HCT116 (cell line): ENCODE results near the gene SLC35B2. TPM values are rescaled to one million over a fixed set of nuclear protein-coding genes. Genes with fewer than 3 reads are reported as not detected.

Source experiments
- ATAC-seq: fragments of 200-7000 bp; cut with Tn5 transposase; 2 replicates; pipeline ENCODE4 v1.9.1; 2020; ENCODE audit warnings: mild to moderate bottlenecking, moderate library complexity
- BruUV-seq: library from RNA; stranded (reverse); fragments of 400-500 nt; replicated peaks from 2 replicates; lab custom pipeline; 2021; lab: Mats Ljungman, UMichigan
- CTCF ChIA-PET: fragments of 300-600 bp; sonication (Branson Sonifier 250); formaldehyde crosslinking; loops from one replicate; lab custom pipeline; 2021; ENCODE audit warnings: antibody characterized with exemption; lab: Charles Lee
- POLR2A ChIA-PET: fragments of 300-600, 350-600 bp; sonication (Branson Sonifier 250); formaldehyde crosslinking; loops from one replicate; lab custom pipeline; 2021; ENCODE audit warnings: antibody characterized with exemption; lab: Charles Lee
- RAD21 ChIA-PET, 2 experiments: fragments of 300-600 bp; sonication (Branson Sonifier 250); formaldehyde crosslinking; loops; one replicate each; lab custom pipeline; 2023; ENCODE audit warnings: low total read pairs in 2 of 2; ENCODE audit not compliant: uncharacterized antibody in 2 of 2, unreplicated experiment in 2 of 2, low non-redundant PET in 1 of 2; lab: Charles Lee
- DNase-seq: peaks from one replicate; pipeline ENCODE4 v3.0.0-alpha.2; 2010; ENCODE audit warnings: low read depth, low spot score
- H2AFZ ChIP-seq: fragments of 200-600 bp; shearing (Covaris generic), sonication (generic); 2 replicates; pipeline ENCODE4 v1.6.1; 2017; ENCODE audit warnings: low read depth, mixed run types, mixed read lengths, antibody characterized with exemption, low read length; ENCODE audit not compliant: poor library complexity, severe bottlenecking
- H3K27ac ChIP-seq: 2 replicates; pipeline ENCODE4 v1.5.1; 2012; ENCODE audit warnings: low read depth, low read length
- H3K27me3 ChIP-seq: fragments of 200-600 bp; sonication (generic); 2 replicates; pipeline ENCODE4 v1.6.1; 2016; ENCODE audit warnings: mixed run types, low read length, mixed read lengths; ENCODE audit not compliant: insufficient read depth
- H3K36me3 ChIP-seq, 2 experiments: fragments of 200-500 bp in 1 of 2; fragments of 200-600 bp in 1 of 2; sonication (Bioruptor generic) in 1 of 2; sonication (generic) in 1 of 2; 2 replicates each; pipeline versions ENCODE4 v1.5.1 to v1.6.1; 2014 to 2016; ENCODE audit warnings: low read length in 2 of 2, inconsistent platforms in 1 of 2, mixed read lengths in 1 of 2, mixed run types in 1 of 2; ENCODE audit not compliant: insufficient read depth in 2 of 2, control insufficient read depth in 1 of 2
- H3K4me1 ChIP-seq, 2 experiments: fragments of 200-600 bp in 1 of 2; sonication (generic) in 1 of 2; 2 replicates each; pipeline versions ENCODE4 v1.5.1 to v1.6.1; 2012 to 2017; ENCODE audit warnings: low read length in 2 of 2, inconsistent platforms in 1 of 2, mild to moderate bottlenecking in 1 of 2, mixed read lengths in 1 of 2, mixed run types in 1 of 2, moderate library complexity in 1 of 2; ENCODE audit not compliant: insufficient read depth in 2 of 2, control insufficient read depth in 1 of 2
- H3K4me2 ChIP-seq: fragments of 200-600 bp; sonication (generic); 2 replicates; pipeline ENCODE4 v1.6.1; 2017; ENCODE audit warnings: mixed run types, low read length, mixed read lengths
- H3K4me3 ChIP-seq, 2 experiments: fragments of 200-600 bp in 1 of 2; sonication (generic) in 1 of 2; replicated peaks in 1 of 2; 2 replicates each; pipeline ENCODE4 v1.5.1; 2011 to 2016; ENCODE audit warnings: low read length in 2 of 2, control low read depth in 1 of 2, low read depth in 1 of 2, mild to moderate bottlenecking in 1 of 2, mixed read lengths in 1 of 2, mixed run types in 1 of 2
- H3K79me2 ChIP-seq: fragments of 200-600 bp; sonication (generic); 2 replicates; pipeline ENCODE4 v1.6.1; 2017; ENCODE audit warnings: mild to moderate bottlenecking, mixed run types, low read length, moderate library complexity, mixed read lengths; ENCODE audit not compliant: insufficient read depth
- H3K9ac ChIP-seq: fragments of 200-600 bp; sonication (generic); 2 replicates; pipeline ENCODE4 v1.6.1; 2016; ENCODE audit warnings: low read length, mixed read lengths
- H3K9me2 ChIP-seq: fragments of 200-600 bp; sonication (generic), shearing (Covaris generic); 2 replicates; pipeline ENCODE4 v1.6.1; 2017; ENCODE audit warnings: mixed run types, mild to moderate bottlenecking, moderate library complexity; ENCODE audit not compliant: insufficient read depth
- H3K9me3 ChIP-seq, 2 experiments: fragments of 200-500 bp in 1 of 2; fragments of 200-600 bp in 1 of 2; sonication (Bioruptor generic) in 1 of 2; sonication (generic) in 1 of 2; 2 replicates each; pipeline ENCODE4 v1.6.1; 2014 to 2017; ENCODE audit warnings: low read length in 2 of 2, mixed read lengths in 2 of 2, inconsistent platforms in 1 of 2, low read depth in 1 of 2, mild to moderate bottlenecking in 1 of 2, mixed run types in 1 of 2, moderate library complexity in 1 of 2; ENCODE audit not compliant: control insufficient read depth in 1 of 2, insufficient read depth in 1 of 2
- H4K20me1 ChIP-seq: fragments of 200-600 bp; sonication (generic), shearing (Covaris generic); 2 replicates; pipeline ENCODE4 v1.6.1; 2017; ENCODE audit warnings: mixed run types, mild to moderate bottlenecking, moderate library complexity; ENCODE audit not compliant: insufficient read depth
- CTCF ChIP-seq, 3 experiments: fragments of 200-600 bp in 1 of 3; sonication (generic) in 1 of 3; IDR thresholded peaks in 2 of 3; conservative IDR thresholded peaks in 1 of 3; 2 replicates each; pipeline ENCODE4 v1.5.1; 2012 to 2017; ENCODE audit warnings: low read depth in 2 of 3, low read length in 2 of 3, antibody characterized with exemption in 1 of 3, borderline replicate concordance in 1 of 3, control low read depth in 1 of 3, mild to moderate bottlenecking in 1 of 3, mixed read lengths in 1 of 3, mixed run types in 1 of 3, moderate library complexity in 1 of 3; ENCODE audit not compliant: insufficient read depth in 1 of 3
- EGR1 ChIP-seq: IDR thresholded peaks from 2 replicates; pipeline ENCODE4 v1.6.1; 2012; ENCODE audit warnings: low read depth
- ELF1 ChIP-seq: IDR thresholded peaks from 2 replicates; pipeline ENCODE4 v1.6.1; 2012; ENCODE audit warnings: low read depth, borderline replicate concordance
- EZH2 ChIP-seq: fragments of 200-600 bp; sonication (generic); IDR thresholded peaks from 2 replicates; pipeline ENCODE4 v1.6.1; 2017; ENCODE audit warnings: antibody characterized with exemption, mixed run types
- EZH2phosphoT487 ChIP-seq: fragments of 200-600 bp; IDR thresholded peaks from 2 replicates; pipeline ENCODE4 v1.6.1; 2018; ENCODE audit warnings: antibody characterized with exemption, borderline replicate concordance
- POLR2A ChIP-seq: IDR thresholded peaks from 2 replicates; pipeline ENCODE4 v1.7.0; 2011; ENCODE audit warnings: borderline replicate concordance; ENCODE audit not compliant: insufficient read depth, insufficient read length; ENCODE audit errors: extremely low read depth
- POLR2AphosphoS5 ChIP-seq: IDR thresholded peaks from 2 replicates; pipeline ENCODE4 v1.6.1; 2011; ENCODE audit warnings: mild to moderate bottlenecking, low read depth, low read length, moderate library complexity
- SP1 ChIP-seq: IDR thresholded peaks from 2 replicates; pipeline ENCODE4 v1.6.1; 2012; ENCODE audit warnings: low read depth
- SRF ChIP-seq: IDR thresholded peaks from 2 replicates; pipeline ENCODE4 v1.6.1; 2012; ENCODE audit warnings: low read depth
- YY1 ChIP-seq: IDR thresholded peaks from 2 replicates; pipeline ENCODE4 v1.6.1; 2011; ENCODE audit warnings: low read length, low read depth, moderate library complexity, mild to moderate bottlenecking; ENCODE audit not compliant: insufficient replicate concordance; ENCODE audit errors: extremely low read depth
- ZBTB33 ChIP-seq: IDR thresholded peaks from 2 replicates; pipeline ENCODE4 v1.6.1; 2011; ENCODE audit warnings: mild to moderate bottlenecking, low read length, moderate library complexity; ENCODE audit not compliant: insufficient replicate concordance; ENCODE audit errors: extremely low read depth
- ZFX ChIP-seq: fragments of 450-650 bp; IDR thresholded peaks from 2 replicates; pipeline ENCODE4 v1.6.1; 2017
- intact Hi-C: fragments of 100-400 bp; cut with micrococcal nuclease; formaldehyde crosslinking; loops from 2 replicates; pipeline ENCODE4 v1.10.0; 2022
- total RNA-seq: library from RNA; stranded (reverse); gene quantifications from one replicate; pipeline ENCODE4 v1.2.1, GENCODE V29; 2021; ENCODE audit not compliant: unreplicated experiment

The SLC35B2 gene
- total RNA-seq, 1 experiment from 2014 or later: 50.5 TPM

GRCh38 chr6:44298864-44299263 is 41.5 kb upstream of the SLC35B2 start:
- DNase-seq (no peak), ATAC-seq (no peak)
- TSS peak; percentile 28 for BruUV-seq
- Histone ChIP-seq H3K4me2 (no peak overlapping the region), H2AFZ (no peak overlapping the region), H3K79me2 (no peaks in the 10 kb centered on the region), H4K20me1 (no peaks in the 10 kb centered on the region), H3K4me3 (no peak overlapping the region), H3K9me3 (no peaks in the 10 kb centered on the region), H3K4me1 (peaks cover 4 to 9% of the 10 kb centered on the region in 2 experiments; a peak in 3 of 4 replicates), H3K27ac (no peak overlapping the region), H3K27me3 (no peaks in the 10 kb centered on the region), H3K9ac (no peak overlapping the region), H3K9me2 (no peaks in the 10 kb centered on the region), H3K36me3 (peaks cover 12 to 29% of the 10 kb centered on the region in 2 experiments)
- TF ChIP-seq CTCF (IDR thresholded peaks at IDR 0.05 in 2 of 3, conservative IDR thresholded peaks at IDR 0.05 in 1 of 3; ENCODE audit: borderline replicate concordance in 1 of 3, insufficient read depth in 1 of 3, low read depth in 2 of 3, low read length in 2 of 3) (no peak), YY1 (no peak)
- POLR2A ChIA-PET: no interaction called here
- RAD21 ChIA-PET: no interaction called here
- intact Hi-C loops: no loop called here
- CTCF ChIA-PET: no interaction called here

GRCh38 chr6:44298055-44298803 is 40.9 kb upstream of the SLC35B2 start:
- Histone ChIP-seq H2AFZ (no peak overlapping the region), H3K36me3 (peaks cover 7 to 23% of the 10 kb centered on the region in 2 experiments), H3K4me3 (no peak overlapping the region), H3K79me2 (no peaks in the 10 kb centered on the region), H4K20me1 (no peaks in the 10 kb centered on the region), H3K4me1 (peaks cover 4 to 9% of the 10 kb centered on the region in 2 experiments; a peak in 3 of 4 replicates), H3K9me2 (no peaks in the 10 kb centered on the region), H3K27ac (no peak overlapping the region), H3K9me3 (no peaks in the 10 kb centered on the region), H3K27me3 (no peaks in the 10 kb centered on the region), H3K4me2 (no peak overlapping the region), H3K9ac (no peak overlapping the region)
- POLR2A ChIA-PET: no interaction called here
- CTCF ChIA-PET: no interaction called here
- peak; percentile 27; the same call in 1 of the 2 replicates for ATAC-seq
- DNase-seq: no peak
- intact Hi-C loops: no loop called here
- no TSS peak for BruUV-seq
- RAD21 ChIA-PET: no interaction called here
- TF ChIP-seq SP1: no peak
- TF ChIP-seq EGR1: no peak
- no peak for TF ChIP-seq ZBTB33
- no peak for TF ChIP-seq EZH2phosphoT487
- TF ChIP-seq POLR2AphosphoS5: no peak
- no peak for TF ChIP-seq ZFX
- TF ChIP-seq ELF1: no peak
- no peak for TF ChIP-seq EZH2
- TF ChIP-seq CTCF (IDR thresholded peaks at IDR 0.05 in 2 of 3, conservative IDR thresholded peaks at IDR 0.05 in 1 of 3; ENCODE audit: borderline replicate concordance in 1 of 3, insufficient read depth in 1 of 3, low read depth in 2 of 3, low read length in 2 of 3): no peak
- TF ChIP-seq POLR2A: no peak
- TF ChIP-seq SRF: no peak
